T-helper 2 cell (primary cell): Measurements from ENCODE around the gene ATP8B1.

Experiments used
- DNase-seq, 5 experiments: peaks; one replicate each; pipeline versions ENCODE4 v3.0.0 to v3.0.0-alpha.2; 2012 to 2022

The ATP8B1 gene

DNA sequence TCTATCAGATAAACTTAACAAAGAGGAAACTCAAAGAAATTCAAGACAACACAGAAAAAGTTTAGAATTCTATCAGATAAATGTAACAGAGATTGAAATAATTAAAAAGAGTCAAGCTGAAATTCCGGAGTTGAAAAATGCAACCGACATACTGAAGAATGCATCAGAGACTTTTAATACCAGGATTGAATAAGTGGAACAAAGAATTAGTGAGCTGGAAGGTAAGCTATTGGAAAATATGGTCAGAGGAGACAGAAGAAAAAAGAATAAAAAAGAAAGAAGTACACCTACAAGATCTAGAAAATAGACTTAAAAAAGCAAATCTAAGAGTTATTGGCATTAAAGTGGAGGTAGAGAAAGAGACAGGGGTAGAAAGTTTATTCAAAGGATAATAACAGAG is 88.0 kb downstream of the ATP8B1 start:
- DNase-seq = no peak

DNA sequence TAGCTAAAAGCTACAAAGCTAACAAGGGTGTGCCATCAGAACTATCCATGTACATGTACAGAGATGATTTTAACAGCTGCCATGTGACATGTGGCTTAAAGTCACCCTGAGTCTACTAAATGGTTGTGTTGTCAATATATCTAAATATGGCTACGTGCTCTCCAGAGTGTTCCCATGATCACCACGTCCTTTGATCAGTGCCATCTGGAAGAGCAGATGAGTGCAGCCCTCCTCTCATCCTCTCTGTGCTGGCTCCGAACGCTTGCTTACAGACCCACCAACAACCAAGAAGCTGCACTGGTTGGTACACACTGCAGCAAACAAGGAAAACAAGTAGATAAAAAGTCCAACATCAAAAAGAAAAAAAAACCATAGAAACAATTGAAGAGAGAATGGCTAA is 92.9 kb downstream of the ATP8B1 start:
- DNase-seq = no peak

- DNase-seq = no peak
These were observed 93.8 kb downstream of the ATP8B1 start for GRCh38 chr18:57709335-57709734.

- DNase-seq = no peak
These were observed 94.8 kb downstream of the ATP8B1 start for GRCh38 chr18:57708288-57708687.

DNA sequence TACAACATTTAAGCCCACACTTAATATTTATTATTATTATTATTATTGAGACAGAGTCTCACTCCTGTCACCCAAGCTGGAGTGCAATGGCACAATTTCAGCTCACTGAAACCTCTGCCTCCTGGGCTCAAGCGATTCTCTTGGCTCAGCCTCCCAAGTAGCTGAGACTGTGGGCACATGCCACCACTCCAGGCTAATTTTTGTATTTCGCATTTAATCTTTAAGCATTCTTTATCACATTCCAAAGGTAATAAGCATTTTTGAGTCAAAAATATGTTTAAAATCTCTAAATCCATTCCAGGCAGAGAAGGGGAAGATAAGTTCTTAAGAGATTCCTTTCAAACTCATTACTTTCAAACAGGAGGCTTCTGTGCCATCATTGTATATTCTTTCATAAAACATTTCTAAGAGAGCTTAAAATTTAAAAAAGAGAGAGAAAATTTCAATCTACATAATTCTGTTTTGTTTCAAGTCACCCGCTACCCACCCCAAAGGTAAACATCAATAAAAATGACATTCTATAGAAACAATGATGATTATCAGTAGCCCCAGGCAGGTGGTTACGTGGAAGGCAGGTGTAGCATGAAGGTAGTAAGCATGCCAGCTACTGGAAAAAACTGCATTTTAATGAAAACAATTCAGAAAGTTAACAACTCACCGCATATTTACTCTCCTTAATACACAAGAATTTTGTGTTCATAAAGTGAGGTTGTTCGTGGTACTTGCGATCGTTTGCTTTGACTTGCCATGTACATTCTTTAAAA is 97.1 kb downstream of the ATP8B1 start:
- no peak for DNase-seq

GRCh38 chr18:57705011-57705410 is 98.1 kb downstream of the ATP8B1 start:
- no peak for DNase-seq

GRCh38 chr18:57698571-57699276 is 104.4 kb downstream of the ATP8B1 start:
- DNase-seq = no peak

- DNase-seq = no peak
These were observed 105.7 kb downstream of the ATP8B1 start for GRCh38 chr18:57697426-57697825.

DNA sequence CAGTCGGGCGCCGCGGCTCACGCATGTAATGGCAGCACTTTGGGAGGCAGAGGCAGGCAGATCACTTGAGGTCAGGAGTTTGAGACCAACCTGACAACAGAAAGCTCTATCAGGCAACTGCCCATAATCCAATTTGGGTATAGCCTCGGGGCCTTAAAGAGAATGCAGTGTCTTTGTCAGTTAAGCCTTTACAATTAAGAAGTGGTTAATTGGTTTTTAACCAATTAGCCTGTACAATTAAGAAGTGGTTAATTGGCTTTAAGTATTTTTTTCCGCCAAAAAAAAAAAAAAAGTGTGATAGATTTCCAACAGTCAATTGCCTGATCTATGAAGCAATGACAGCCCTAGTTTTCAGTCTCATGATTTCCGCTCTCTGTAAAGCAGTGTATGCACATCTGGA is 106.8 kb downstream of the ATP8B1 start:
- no peak for DNase-seq

DNA sequence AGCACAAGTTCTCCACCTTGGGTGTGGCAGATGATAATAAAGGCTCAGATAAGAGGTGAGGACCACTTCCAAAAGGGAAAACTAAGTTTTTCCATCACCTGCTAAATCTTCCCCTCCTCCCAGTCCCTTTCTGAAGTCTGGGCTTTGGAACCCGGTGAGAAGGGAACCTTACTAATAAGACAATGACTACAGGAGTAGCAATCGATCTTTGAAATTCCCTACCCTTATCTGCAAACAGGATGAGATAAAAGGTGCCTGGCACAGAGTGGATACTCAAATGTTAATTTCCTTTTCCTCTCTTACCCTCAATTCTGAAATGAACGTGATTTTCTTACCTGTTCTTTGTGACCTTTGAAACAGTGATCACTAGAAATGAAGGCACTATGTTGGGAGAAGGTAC is 111.8 kb downstream of the ATP8B1 start:
- DNase-seq = no peak

- no peak for DNase-seq
These were observed 115.1 kb downstream of the ATP8B1 start for GRCh38 chr18:57687970-57688369.

DNA sequence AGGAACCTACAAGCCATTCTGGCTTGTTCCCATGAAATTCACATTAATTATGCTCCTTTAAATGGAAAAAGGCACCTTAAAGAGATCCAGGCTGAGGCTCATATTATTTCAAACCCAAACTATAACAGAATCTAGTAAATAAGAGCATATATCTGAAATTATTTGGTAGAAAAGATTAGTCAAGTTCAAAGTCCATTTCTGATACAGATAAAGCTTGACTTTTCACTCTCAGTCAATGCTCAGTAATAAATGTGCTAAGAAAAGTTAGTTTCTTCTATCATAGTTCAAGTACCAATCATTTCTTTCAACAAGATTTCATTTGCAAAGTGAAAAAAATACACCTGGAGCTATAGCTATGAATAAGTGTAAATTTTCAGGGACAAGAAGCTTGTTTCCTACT is 119.6 kb downstream of the ATP8B1 start:
- DNase-seq = no peak

DNA sequence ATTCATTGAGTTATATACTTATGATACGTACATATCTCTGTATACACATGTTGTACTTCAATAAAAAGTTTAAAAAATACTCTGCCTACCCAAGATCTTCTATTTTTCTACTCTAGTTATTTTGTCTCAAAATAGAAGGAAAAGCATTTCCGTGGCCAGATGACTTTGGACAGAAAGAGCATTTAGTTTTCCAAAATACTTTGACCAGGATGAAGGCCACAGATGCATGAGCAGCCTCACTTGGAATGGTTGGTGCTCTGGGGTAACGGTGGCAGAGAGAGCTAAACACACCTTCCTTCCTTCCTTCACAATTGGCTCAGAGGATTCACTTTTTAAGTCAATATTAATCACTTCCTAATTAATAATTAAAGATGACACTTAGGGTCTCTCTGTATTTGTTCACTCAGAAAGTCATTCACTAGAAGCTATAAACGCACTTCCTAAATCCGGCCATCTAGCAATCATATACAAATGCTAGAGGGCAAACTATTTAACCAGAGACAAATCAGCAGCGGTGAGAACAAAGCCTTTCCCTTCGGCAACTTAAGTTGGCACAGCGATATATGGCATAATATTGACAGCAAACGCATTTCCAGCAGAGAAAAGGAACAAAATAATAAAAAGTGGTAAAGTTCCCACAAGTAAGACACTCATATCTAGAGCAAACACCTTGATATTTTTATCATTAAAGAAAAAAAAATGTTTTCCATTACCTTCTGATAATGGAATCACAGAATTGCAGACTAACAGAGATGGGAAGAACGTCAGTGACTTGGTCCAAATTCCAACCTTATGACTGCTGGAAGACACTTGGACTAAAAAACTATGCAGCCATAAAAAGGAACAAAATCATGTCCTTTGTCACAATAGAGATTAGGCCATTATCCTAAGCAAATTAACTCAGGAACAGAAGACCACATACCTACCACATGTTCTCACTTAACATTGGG is 125.6 kb downstream of the ATP8B1 start:
- no peak for DNase-seq

DNA sequence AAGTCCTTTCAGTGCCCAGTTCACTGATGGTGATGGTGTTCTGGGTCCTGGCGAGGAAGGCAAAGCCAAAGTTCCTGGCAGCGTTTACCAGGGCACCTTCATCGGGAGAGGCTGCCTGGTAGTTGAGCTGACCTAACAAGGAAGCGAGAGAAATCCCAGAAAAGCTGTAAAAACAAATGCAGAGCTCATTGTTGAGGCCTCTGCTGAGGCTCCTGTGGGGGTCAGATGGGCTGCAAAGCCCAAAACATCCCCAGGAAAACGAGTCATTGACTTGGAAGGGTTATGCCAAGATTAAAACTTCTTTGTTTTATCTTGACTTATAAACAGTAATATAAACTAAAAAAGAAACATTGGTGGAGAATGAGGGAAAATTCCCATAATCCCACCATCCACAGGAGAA is 128.2 kb downstream of the ATP8B1 start:
- DNase-seq = no peak

DNA sequence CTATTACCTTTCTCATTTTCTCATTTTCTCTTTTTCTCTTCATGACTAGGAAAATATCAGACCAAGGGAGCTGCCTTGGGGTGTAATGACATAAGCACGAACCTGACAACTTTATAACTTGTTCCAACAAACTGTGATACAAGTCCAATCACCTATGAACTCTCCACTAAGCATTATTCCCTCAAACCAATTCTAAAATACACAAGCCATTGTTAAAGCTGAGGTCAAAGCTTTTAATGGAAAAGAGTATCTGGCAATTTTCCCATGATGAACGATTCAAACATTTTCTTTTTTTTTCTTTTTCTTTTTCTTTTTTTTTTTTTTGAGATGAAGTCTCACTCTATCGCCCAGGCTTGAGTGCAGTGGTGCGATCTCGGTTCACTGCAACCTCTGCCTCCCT is 133.1 kb downstream of the ATP8B1 start:
- DNase-seq = no peak

DNA sequence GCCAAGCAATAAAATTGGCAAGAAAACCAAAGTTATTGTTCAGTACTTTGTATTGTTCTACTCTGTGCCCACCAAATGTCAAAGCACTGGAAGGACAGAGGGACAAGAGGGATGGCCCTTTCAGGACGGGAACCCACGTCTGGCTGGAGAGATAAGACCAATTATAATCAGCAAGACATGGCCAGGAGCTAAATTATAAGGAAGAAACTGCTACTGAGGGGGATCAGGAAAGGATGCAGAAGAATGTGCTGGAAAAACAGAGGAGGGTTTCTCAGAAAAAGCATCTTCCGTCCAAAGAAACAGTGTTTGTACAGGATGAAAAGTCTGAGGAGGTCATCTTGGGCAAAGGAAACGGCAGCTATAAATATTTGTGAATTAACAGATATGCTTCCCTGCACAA is 135.1 kb downstream of the ATP8B1 start:
- no peak for DNase-seq

DNA sequence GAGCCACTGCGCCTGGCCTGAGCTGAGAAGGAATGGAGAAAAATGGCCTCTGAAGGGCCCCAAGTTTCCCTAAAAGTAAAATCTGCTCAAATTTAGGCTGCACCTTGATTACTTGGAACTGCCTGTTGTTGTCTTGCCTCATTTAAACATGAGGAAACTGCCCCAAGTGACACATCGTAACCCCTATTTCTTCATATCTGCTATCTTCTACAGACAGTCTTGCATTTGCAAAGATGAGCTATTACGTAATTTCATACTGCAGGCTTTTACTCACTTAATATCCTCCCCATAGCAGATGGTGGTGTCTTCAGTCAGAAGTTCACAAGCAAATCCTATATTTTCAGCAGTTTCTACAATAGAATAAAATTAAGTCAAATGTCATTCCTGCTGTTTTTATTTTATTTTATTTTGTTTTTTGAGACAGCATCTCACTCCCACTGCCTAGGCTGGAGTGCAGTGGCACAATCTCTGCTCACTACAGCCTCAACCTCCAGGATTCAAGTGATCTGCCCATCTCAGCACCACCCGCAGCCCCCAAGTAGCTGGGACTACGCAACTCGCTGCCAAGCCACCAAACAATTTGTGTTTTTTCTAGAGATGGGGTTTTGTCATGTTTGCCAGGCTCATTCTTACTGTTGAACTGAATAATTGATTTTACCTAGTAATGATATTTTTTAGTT is 136.2 kb downstream of the ATP8B1 start:
- DNase-seq = no peak

DNA sequence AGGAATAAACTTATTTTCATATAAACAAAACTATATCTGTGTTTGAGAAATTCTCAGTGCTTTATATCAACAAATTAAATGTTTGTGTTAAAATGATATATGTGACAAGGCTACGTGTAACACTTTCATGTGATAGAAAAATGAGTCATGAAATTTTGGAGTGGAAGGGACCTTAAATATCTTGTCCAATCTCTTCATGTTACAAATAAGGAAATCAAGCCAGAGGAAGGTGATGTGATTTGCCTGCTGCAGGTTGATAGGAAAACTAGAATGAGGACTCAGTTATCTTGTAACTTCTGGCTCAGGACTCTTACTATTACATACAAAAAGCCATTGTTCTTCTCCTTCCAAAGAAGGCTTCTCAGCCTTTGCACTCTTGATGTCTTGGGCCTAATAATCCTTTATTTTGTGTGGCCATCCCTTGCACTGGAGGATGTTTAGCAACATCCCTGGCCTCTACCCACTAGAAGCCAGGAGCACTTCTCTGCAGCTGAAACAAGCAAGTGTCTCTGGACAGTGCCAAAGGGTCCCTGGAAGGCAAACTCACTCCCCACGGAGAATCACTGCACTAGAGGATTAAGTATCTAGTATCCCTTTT is 138.4 kb downstream of the ATP8B1 start:
- no peak for DNase-seq

DNA sequence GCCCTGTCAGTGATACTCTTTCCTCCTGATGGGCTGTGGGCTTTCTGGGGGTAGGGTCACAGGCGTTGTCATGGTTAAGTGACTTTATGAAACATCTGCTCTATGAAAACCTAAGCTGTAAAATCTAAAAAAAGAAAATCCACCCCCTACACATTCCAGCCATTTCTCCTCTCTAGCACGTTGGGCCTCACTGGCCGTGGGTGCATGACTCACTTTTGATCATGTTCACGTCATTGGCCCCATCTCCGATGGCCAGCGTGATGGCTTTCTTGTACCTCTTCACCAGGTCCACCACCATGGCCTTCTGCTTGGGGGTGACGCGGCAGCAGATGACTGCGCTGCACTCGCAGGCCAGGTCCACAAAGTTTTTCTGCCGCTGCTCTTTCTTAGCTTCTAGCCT is 142.2 kb downstream of the ATP8B1 start:
- DNase-seq = no peak

DNA sequence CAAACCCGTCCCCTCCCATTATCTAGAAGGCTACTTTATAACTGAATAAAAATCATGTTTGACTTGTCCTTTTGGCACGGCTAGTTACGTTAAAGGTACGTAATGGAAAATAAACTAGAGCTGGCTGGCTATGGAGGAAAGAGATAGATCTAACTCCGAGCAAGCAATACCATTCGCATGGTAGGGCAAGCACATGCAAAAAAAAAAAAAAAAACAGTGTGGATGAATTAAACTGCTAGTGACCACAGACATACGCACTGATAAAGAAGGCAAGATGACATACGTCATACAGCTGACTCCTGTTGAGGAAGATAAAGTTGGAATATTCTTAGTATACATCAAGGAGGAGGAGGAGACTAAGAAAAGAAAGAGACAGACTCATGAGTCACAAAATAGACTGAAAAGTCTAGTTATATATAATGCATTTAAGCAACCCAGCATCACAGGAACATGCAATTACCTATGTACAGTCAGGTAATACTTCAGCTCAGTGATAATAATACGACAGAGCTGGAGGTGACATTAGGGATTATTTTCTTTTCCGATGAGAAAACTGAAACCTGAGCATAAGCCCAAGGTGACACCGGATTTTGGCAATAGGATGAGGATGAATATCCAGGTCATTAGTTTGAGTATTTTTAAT is 143.5 kb downstream of the ATP8B1 start:
- DNase-seq = no peak

GRCh38 chr18:57657542-57657941 is 145.6 kb downstream of the ATP8B1 start:
- no peak for DNase-seq

DNA sequence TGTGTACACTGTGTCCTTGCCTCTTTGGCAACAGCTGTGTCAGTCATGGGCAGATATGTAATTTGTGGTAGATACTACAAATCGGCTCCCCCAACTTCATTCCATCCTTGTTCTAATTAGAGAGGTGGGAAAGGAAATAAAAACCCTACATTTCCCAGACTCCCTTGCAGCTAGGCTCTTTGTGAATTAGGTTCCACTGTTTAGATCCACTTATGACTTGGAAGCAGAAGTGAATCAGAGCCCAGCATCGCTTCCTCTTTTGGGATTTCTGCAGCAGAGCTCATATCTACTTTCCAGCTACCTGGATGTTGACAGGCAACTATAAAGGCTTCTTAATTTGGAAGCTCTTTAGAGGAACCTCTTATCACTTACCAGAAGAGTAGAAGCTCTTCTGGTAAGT is 147.4 kb downstream of the ATP8B1 start:
- no peak for DNase-seq
